Esophagus muscularis mucosa (tissue), 4 donors: ENCODE results near the gene BRAT1.

Source experiments
- CTCF ChIP-seq, 3 experiments: fragments of 200-600 bp in 2 of 3; fragments of 450-650 bp in 1 of 3; sonication (generic) in 2 of 3; IDR thresholded peaks; one replicate each; pipeline ENCODE4 v1.5.1; 2017 to 2019; ENCODE audit warnings: antibody characterized with exemption in 3 of 3, mild to moderate bottlenecking in 2 of 3, moderate library complexity in 1 of 3
- EP300 ChIP-seq: sonication (generic); formaldehyde crosslinking; IDR thresholded peaks from one replicate; pipeline ENCODE4 v1.6.1; 2017; ENCODE audit warnings: antibody characterized with exemption
- POLR2A ChIP-seq: fragments of 450-650 bp; IDR thresholded peaks from one replicate; pipeline ENCODE4 v1.6.1; 2017; ENCODE audit warnings: antibody characterized with exemption, moderate library complexity, mild to moderate bottlenecking, low read depth
- POLR2AphosphoS5 ChIP-seq, 2 donors: sonication (generic); formaldehyde crosslinking; IDR thresholded peaks; one replicate each; pipeline ENCODE4 v1.6.1; 2017; ENCODE audit warnings: antibody characterized with exemption in 2 of 2

GRCh38 chr7:2495418-2496299 lies 59.7 kb downstream of the BRAT1 start:
- no peak for TF ChIP-seq CTCF (IDR thresholded peaks at IDR 0.05)
- TF ChIP-seq EP300: no peak
- TF ChIP-seq POLR2AphosphoS5 (IDR thresholded peaks at IDR 0.05): no peak
- TF ChIP-seq POLR2A: no peak
